HG02943 (cell line): ENCODE results near the gene ITIH6.
"Not testable (repeated sequence)": the region's sequence is repeated elsewhere in the genome, so short reads cannot be mapped to it uniquely, and the experiment has no call there.

Source experiments
- ATAC-seq: cut with Tn5 transposase; IDR thresholded peaks from one replicate; pipeline ENCODE4 v1.9.1; 2021; ENCODE audit warnings: mild to moderate bottlenecking, low read depth, moderate library complexity; ENCODE audit not compliant: unreplicated experiment

Gene ITIH6

GRCh38 chrX:54807524-54808108, 9.6 kb upstream of the ITIH6 start, which contains the start of gene MAGED2:
MAGED2 (plus strand) TSS chrX:54807745; CDS start chrX:54809332, 1,587 bp downstream.
- ATAC-seq: no peak

GRCh38 chrX:54799046-54799445, 991 bp upstream of the ITIH6 start:
- no peak for ATAC-seq

- ATAC-seq: no peak
Observed at GRCh38 chrX:54794795-54795194, 3.3 kb downstream of the ITIH6 start.

- no peak for ATAC-seq
Observed at GRCh38 chrX:54794028-54794427, 4.0 kb downstream of the ITIH6 start.

GRCh38 chrX:54789405-54789804, 8.7 kb downstream of the ITIH6 start:
- not testable (repeated sequence) for ATAC-seq

GRCh38 chrX:54788446-54788845, 9.6 kb downstream of the ITIH6 start:
- no peak for ATAC-seq

- ATAC-seq: no peak
Observed at GRCh38 chrX:54786967-54787366, 11.1 kb downstream of the ITIH6 start.

- no peak for ATAC-seq
Observed at GRCh38 chrX:54785901-54786300, 12.2 kb downstream of the ITIH6 start.

- ATAC-seq: no peak
Observed at GRCh38 chrX:54776987-54777672, 20.9 kb downstream of the ITIH6 start.

- no peak for ATAC-seq
Observed at GRCh38 chrX:54776061-54776460, 22.0 kb downstream of the ITIH6 start.

- not testable (repeated sequence) for ATAC-seq
Observed at GRCh38 chrX:54774391-54775094, 23.5 kb downstream of the ITIH6 start.

- ATAC-seq: no peak
Observed at GRCh38 chrX:54758114-54759055, 39.7 kb downstream of the ITIH6 start.

- ATAC-seq: no peak
Observed at GRCh38 chrX:54754854-54755253, 43.2 kb downstream of the ITIH6 start.

- no peak for ATAC-seq
Observed at GRCh38 chrX:54748626-54749025, 49.4 kb downstream of the ITIH6 start.

GRCh38 chrX:54747733-54748393, 50.2 kb downstream of the ITIH6 start:
- no peak for ATAC-seq

GRCh38 chrX:54746928-54747327, 51.1 kb downstream of the ITIH6 start:
- ATAC-seq: no peak

- ATAC-seq: no peak
Observed at GRCh38 chrX:54745676-54746075, 52.4 kb downstream of the ITIH6 start.

GRCh38 chrX:54738567-54738966, 59.5 kb downstream of the ITIH6 start:
- not testable (repeated sequence) for ATAC-seq

- ATAC-seq: not testable (repeated sequence)
Observed at GRCh38 chrX:54736298-54736942, 61.6 kb downstream of the ITIH6 start.
